ENCODE results near the gene PRXL2A.

- TF ChIP-seq, protein P1, sequence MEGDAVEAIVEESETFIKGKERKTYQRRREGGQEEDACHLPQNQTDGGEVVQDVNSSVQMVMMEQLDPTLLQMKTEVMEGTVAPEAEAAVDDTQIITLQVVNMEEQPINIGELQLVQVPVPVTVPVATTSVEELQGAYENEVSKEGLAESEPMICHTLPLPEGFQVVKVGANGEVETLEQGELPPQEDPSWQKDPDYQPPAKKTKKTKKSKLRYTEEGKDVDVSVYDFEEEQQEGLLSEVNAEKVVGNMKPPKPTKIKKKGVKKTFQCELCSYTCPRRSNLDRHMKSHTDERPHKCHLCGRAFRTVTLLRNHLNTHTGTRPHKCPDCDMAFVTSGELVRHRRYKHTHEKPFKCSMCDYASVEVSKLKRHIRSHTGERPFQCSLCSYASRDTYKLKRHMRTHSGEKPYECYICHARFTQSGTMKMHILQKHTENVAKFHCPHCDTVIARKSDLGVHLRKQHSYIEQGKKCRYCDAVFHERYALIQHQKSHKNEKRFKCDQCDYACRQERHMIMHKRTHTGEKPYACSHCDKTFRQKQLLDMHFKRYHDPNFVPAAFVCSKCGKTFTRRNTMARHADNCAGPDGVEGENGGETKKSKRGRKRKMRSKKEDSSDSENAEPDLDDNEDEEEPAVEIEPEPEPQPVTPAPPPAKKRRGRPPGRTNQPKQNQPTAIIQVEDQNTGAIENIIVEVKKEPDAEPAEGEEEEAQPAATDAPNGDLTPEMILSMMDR (conservative IDR thresholded peaks at IDR 0.05; ENCODE audit: low read depth, low read length) = no peak
- no peak for TF ChIP-seq POLR2A (IDR thresholded peaks at IDR 0.05; ENCODE audit: low read depth, low read length)
- TF ChIP-seq FOS (IDR thresholded peaks at IDR 0.05; ENCODE audit: low read depth, low read length) = no peak
- TF ChIP-seq, protein P2, sequence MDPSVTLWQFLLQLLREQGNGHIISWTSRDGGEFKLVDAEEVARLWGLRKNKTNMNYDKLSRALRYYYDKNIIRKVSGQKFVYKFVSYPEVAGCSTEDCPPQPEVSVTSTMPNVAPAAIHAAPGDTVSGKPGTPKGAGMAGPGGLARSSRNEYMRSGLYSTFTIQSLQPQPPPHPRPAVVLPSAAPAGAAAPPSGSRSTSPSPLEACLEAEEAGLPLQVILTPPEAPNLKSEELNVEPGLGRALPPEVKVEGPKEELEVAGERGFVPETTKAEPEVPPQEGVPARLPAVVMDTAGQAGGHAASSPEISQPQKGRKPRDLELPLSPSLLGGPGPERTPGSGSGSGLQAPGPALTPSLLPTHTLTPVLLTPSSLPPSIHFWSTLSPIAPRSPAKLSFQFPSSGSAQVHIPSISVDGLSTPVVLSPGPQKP (IDR thresholded peaks at IDR 0.05; ENCODE audit: borderline replicate concordance, low read depth, low read length) = no peak
- TF ChIP-seq, protein P3, sequence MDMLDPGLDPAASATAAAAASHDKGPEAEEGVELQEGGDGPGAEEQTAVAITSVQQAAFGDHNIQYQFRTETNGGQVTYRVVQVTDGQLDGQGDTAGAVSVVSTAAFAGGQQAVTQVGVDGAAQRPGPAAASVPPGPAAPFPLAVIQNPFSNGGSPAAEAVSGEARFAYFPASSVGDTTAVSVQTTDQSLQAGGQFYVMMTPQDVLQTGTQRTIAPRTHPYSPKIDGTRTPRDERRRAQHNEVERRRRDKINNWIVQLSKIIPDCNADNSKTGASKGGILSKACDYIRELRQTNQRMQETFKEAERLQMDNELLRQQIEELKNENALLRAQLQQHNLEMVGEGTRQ (IDR thresholded peaks at IDR 0.05; ENCODE audit: low read depth, low read length) = no peak
- no peak for TF ChIP-seq RCOR1 (IDR thresholded peaks at IDR 0.05; ENCODE audit: insufficient replicate concordance, low read length)
- no peak for TF ChIP-seq CHD1 (IDR thresholded peaks at IDR 0.05; ENCODE audit: low read depth, low read length)
- TF ChIP-seq RFX5 (IDR thresholded peaks at IDR 0.05; ENCODE audit: low read depth, low read length) = no peak
- no peak for TF ChIP-seq SMC3 (IDR thresholded peaks at IDR 0.05; ENCODE audit: low read depth, low read length)
- TF ChIP-seq RAD21 (IDR thresholded peaks at IDR 0.05; ENCODE audit: low read length) = no peak
- no peak for TF ChIP-seq MAFK (IDR thresholded peaks at IDR 0.05; ENCODE audit: low read depth, low read length)
- TF ChIP-seq CEBPB (IDR thresholded peaks at IDR 0.05; ENCODE audit: low read depth, low read length) = no peak
Observed at GRCh38 chr10:80415734-80416478, 7.6 kb downstream of the PRXL2A start.

Measured in IMR-90 (cell line).